Right cardiac atrium (tissue), 5 donors: ENCODE data around the gene CAMK2B. TPM values are rescaled to one million over a fixed set of nuclear protein-coding genes. Genes with fewer than 3 reads are reported as not detected.
A peak's percentile ranks its signal among the peaks of the same experiment; 100 is the strongest.

Experiments
- ATAC-seq, 2 donors: fragments of 200-7000 bp; cut with Tn5 transposase; one replicate each; pipeline versions ENCODE4 v1.8.0 to v1.9.1; 2020; ENCODE audit warnings: moderate library complexity in 2 of 2, mild to moderate bottlenecking in 1 of 2
- DNase-seq, 3 donors: peaks; one replicate each; pipeline ENCODE4 v3.0.0-alpha.2; 2020
- H3K27ac ChIP-seq: one replicate; pipeline ENCODE4 v1.5.1; 2013; ENCODE audit warnings: mild to moderate bottlenecking, low read length, control low read depth, moderate library complexity
- H3K27me3 ChIP-seq: one replicate; pipeline ENCODE4 v1.6.1; 2013; ENCODE audit not compliant: control insufficient read depth, insufficient read depth
- H3K4me1 ChIP-seq: one replicate; pipeline ENCODE4 v1.6.1; 2013; ENCODE audit warnings: low read length; ENCODE audit not compliant: control insufficient read depth, insufficient read depth
- H3K4me3 ChIP-seq: one replicate; pipeline ENCODE4 v1.5.1; 2013; ENCODE audit warnings: low read length, control low read depth
- H3K9me3 ChIP-seq: one replicate; pipeline ENCODE4 v1.6.1; 2013; ENCODE audit warnings: low read length; ENCODE audit not compliant: control insufficient read depth
- WGBS: extraction: QIAGEN DNeasy Blood & Tissue Kit; methylation state at CpG from one replicate; pipeline ENCODE4 v1.1.7; 2013; 5-methylcytosine and 5-hydroxymethylcytosine counted together
- intact Hi-C, 4 donors: fragments of 100-400 bp; cut with DNase I; formaldehyde crosslinking; loops; one replicate each; pipeline versions ENCODE4 v1.11.0 to v1.14.0; 2022 to 2023
- long read RNA-seq, 4 donors: library from polyadenylated mRNA; unstranded; transcript quantifications; one replicate each; pipeline ENCODE4 v2.0.0, GENCODE V29; 2020 to 2021
- polyA plus RNA-seq: library from polyadenylated mRNA; stranded (reverse); fragments of 200-250 nt; gene quantifications from one replicate; pipeline ENCODE4 v1.2.3, GENCODE V29; 2013
- total RNA-seq, 4 donors: library from RNA; stranded (reverse); fragmentation: NEBNext Ultra II Directional; extraction: Animal tissue kit (Norgen Biotek cat#: 25700); gene quantifications; one replicate each; pipeline ENCODE4 v1.2.1, GENCODE V29; 2021
- donor health status: healthy with polysubstance abuse.
- donor health status: DM: no; HTN: yes; CAD: no.
- donor health status: DM: no; HTN: no; CAD: no.
- donor health status: DM: no; HTN: yes; CAD: no; lungs with severe emphysema.
- donor health status: DM: yes; HTN: yes; CAD: no.

Gene CAMK2B
- total RNA-seq = 100 to 1,000 TPM in 2 of 4 donors, 10 to 100 TPM in 2; 79.7 to 134 (median 106) TPM
- 105 TPM for polyA plus RNA-seq
- long read RNA-seq, donor 1, full-length matches to known transcripts = 21 of 382 reads
- long read RNA-seq, donor 1, partial matches to known transcripts = 40 of 382 reads
- long read RNA-seq, donor 1, other reads (novel, unspliced or antisense) = 321 of 382 reads
- long read RNA-seq, donor 2, partial matches to known transcripts = 15 of 218 reads
- long read RNA-seq, donor 2, other reads (novel, unspliced or antisense) = 197 of 218 reads
- long read RNA-seq, donor 3, transcript CAMK2B-201 (20 exons, 1,652 nt) = major isoform, 19 of 314 reads
- long read RNA-seq, donor 3, partial matches to known transcripts = 15 of 314 reads
- long read RNA-seq, donor 3, other reads (novel, unspliced or antisense) = 280 of 314 reads
- long read RNA-seq, donor 4, transcript CAMK2B-222 (6 exons, 2,245 nt) = major isoform, 5 of 219 reads
- long read RNA-seq, donor 4, partial matches to known transcripts = 8 of 219 reads
- long read RNA-seq, donor 4, other reads (novel, unspliced or antisense) = 203 of 219 reads

DNA sequence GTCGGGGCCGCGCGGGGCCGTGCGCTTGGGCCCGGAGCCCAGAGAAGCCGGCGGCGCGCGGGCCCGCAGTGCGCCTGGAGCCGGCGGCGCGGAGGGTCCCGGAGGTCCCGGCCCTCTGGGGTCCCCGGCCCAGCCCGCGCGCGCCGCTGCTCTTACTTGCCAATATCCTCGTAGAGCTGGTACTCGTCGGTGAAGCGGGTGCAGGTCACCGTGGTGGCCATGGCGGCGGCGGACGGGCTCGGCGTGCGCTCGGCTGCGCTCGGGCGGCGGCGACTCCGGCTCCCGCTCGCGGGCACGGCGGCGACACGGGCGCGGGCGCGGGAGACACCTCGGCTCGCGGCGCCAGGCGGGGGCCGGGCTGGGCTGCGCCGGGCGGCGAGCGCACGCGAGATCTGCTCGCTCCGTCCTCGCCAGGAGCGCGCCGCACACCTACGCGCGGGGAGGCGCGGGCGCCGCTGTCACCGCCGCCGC, at the start of gene CAMK2B:
Gene CAMK2B (minus strand): TSS at position 394 of the 471 bp plus-strand sequence. CDS start 173 bp downstream, at position 221.
- Histone ChIP-seq H3K27me3 (no peaks in the 10 kb centered on the region), H3K9me3 (no peaks in the 10 kb centered on the region), H3K27ac (peak within 1 kb of the TSS; percentile 92), H3K4me3 (peak within 1 kb of the TSS; percentile 57), H3K4me1 (no peaks in the 10 kb centered on the region)
- intact Hi-C loops = no loop called here
- ATAC-seq = peak in 1 of 2 donors; percentile 4
- DNase-seq = peak in 2 of 3 donors; percentile 49 to 72
- WGBS = under 1% methylated on average over 85 of the region's 85 CpGs

DNA sequence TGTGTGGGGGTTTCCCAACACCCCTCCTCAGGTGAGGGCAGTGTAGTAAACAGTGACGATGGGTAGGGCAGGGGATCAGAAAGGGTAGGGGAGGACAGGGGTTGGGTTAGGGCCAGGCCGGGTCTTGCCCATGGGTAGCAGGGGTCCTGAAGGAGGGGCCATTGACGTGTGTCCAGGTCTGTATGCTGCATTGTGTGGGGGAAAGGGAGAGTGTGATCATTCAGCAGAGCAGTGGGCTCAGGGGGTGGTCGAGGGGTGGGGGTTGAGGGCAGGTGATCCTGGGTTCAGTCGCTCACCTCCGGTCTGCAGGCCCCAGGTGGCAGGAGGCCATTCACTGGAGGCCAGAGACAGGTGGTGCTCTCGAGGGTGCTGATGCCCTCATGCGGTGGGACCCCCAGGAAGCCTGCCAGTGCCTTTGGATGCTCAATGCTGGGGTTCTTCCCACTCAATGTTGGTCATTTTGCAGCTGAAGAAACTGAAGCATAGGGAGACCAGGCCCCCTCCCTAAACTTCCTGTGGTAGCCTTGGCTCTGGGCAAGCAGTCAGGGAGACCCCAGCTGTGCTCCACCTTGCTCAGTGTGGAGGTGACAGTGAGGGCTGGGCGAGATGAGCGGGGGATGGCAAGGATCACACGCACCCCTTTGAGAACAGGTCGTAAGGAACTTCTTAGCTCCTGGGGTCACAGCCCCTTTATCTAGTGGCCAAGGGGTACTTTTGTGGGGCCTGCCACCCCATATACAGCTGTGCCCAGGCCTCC, 48.8 kb upstream of the CAMK2B start:
- ATAC-seq (no peak), DNase-seq (no peak)
- no peak overlapping the region for H3K27ac ChIP-seq
- H3K4me1 ChIP-seq = no peaks in the 10 kb centered on the region
- no peaks in the 10 kb centered on the region for H3K9me3 ChIP-seq
- no peaks in the 10 kb centered on the region for H3K27me3 ChIP-seq
- H3K4me3 ChIP-seq = no peak overlapping the region
- WGBS = 76% methylated on average over 12 of the region's 12 CpGs
- intact Hi-C loops = no loop called here

DNA sequence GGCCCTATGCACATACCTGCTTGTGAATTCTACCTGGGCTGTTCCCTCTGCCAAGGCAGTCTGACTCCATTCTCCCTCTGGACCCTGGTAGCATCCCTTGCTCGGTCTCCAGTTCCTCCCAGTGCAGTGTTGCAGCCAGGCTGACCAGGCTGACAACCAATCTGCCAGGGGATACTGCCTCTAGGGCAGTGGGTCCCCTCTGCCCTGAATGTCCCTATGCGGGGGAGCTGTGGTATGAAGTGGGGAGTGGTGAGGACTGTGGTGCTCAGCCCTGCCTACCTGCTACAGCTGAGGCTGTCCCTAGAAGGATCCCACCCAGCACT, 48.0 kb upstream of the CAMK2B start:
- intact Hi-C loops = no loop called here
- H3K9me3 ChIP-seq = no peaks in the 10 kb centered on the region
- no peaks in the 10 kb centered on the region for H3K4me1 ChIP-seq
- H3K4me3 ChIP-seq = no peak overlapping the region
- H3K27me3 ChIP-seq = no peaks in the 10 kb centered on the region
- DNase-seq (no peak), ATAC-seq (no peak)
- H3K27ac ChIP-seq = no peak overlapping the region
- WGBS = 82% methylated on average over 2 of the region's 2 CpGs

DNA sequence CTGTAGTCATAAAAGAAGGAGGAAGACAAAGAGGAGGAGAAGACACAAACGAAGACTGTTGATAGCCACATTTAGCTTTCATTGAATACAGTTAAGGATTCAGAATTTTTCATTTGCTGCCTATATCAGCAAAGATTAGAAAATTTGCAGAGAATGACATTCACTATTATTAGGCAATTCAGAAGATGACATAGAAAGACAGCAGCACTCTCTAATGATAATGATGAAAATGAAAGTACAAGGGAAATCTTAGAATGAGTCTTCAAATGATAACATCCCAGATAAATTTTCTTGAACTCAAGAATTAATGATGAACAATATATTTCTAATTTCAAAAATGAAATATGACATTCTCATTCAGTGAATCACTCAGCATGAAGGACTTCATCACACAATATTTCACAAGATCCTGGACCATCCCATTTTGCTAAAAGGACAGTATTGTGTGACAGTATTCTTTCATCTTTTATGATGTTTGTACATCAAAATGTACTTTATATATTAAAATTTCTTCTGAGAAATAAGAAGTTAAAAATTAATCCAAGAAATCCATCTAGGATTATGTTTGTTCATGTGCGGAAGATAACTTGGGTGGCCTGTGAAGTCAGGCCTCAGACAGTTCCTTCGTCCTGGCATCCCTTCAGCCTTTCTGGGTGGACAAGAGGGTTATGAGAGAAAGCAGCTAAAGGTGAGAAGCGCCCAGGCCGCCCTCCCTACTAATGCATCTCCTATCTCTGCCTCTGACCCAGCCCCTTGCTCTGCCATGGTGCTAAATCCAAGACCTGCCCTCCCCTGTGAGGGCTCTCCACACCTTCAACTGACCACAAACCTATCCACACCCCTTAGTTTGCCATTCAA, 47.4 kb upstream of the CAMK2B start:
- Histone ChIP-seq H3K27ac (no peak overlapping the region), H3K27me3 (no peaks in the 10 kb centered on the region), H3K9me3 (no peaks in the 10 kb centered on the region), H3K4me1 (no peaks in the 10 kb centered on the region), H3K4me3 (no peak overlapping the region)
- 71% methylated on average over 5 of the region's 5 CpGs for WGBS
- DNase-seq (no peak), ATAC-seq (no peak)
- intact Hi-C loops = no loop called here

DNA sequence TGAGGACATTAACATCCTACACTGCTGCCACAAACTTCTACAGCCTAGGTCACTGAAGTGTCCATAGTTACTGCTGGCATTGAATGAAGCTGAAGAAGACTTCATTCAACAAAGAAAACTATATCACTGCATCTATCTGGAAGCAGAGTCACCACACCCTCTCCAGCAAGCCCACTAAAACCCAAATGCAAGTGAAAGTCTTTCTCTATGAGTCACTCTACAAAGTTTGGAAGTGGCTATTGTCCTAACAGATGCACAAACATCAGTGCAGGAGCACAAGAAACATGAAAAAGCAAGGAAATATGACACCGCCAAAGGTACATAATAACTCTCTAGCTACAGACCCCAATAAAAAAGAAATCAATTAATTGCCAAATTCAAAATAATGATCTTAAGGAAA, 43.5 kb upstream of the CAMK2B start:
- no peaks in the 10 kb centered on the region for H3K4me1 ChIP-seq
- ATAC-seq = no peak
- H3K27me3 ChIP-seq = no peaks in the 10 kb centered on the region
- no peak overlapping the region for H3K4me3 ChIP-seq
- H3K27ac ChIP-seq = no peak overlapping the region
- 98% methylated on average over 1 of the region's 1 CpG for WGBS
- intact Hi-C loops = no loop called here
- no peak for DNase-seq
- H3K9me3 ChIP-seq = no peaks in the 10 kb centered on the region

DNA sequence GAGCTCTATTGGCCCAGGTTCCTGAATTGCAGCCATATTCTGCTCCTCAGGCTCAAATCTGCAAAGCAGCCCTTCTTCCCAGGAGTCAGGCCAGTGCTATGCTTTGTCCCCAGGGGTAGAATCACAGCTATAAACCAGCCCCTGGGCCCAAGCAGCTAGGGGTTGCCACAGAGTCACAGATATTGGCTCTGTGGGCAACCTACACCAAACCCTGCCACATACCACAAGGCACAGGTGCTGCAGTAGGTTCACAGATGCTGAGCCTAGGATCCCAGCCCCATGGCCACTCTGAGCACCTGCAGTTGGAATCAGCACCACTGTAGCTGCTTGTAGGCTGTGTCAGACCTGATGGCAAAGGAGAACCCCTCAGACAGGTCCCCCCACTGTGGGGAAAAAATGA, 43.1 kb upstream of the CAMK2B start:
- no peaks in the 10 kb centered on the region for H3K4me1 ChIP-seq
- no peaks in the 10 kb centered on the region for H3K9me3 ChIP-seq
- H3K27ac ChIP-seq = no peak overlapping the region
- intact Hi-C loops = no loop called here
- no peak for ATAC-seq
- no peak for DNase-seq
- no peaks in the 10 kb centered on the region for H3K27me3 ChIP-seq
- no peak overlapping the region for H3K4me3 ChIP-seq

DNA sequence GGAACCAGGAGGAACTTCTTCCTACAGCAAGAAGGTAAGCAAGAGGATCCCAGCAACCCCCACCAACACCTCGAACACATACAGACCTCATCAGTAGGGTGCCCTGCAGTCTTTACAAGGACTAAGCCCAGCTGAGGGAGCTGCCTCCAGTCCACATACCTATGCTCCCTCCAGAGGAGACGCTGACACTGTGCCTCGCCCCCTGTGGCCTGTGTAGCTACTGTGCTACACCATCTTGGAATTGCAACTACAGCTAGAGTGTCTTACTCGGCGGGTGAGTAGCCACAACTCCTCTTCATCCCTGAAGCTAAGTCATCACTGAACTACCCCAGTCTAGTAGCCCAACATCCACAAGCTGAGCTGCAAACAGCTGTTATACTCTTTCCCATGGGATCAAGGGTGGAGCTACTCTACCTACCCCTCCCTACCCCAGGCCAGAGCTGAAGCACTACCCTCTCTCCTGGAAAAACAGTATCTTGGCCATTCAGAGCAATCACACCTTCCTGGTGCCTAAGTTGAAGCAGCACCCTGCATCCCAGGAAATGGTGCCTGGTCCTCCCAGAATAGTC, 42.2 kb upstream of the CAMK2B start:
- Histone ChIP-seq H3K27me3 (no peaks in the 10 kb centered on the region), H3K4me1 (no peaks in the 10 kb centered on the region), H3K9me3 (no peaks in the 10 kb centered on the region), H3K27ac (no peak overlapping the region), H3K4me3 (no peak overlapping the region)
- 83% methylated on average over 5 of the region's 5 CpGs for WGBS
- DNase-seq = no peak
- ATAC-seq = no peak
- intact Hi-C loops = no loop called here

DNA sequence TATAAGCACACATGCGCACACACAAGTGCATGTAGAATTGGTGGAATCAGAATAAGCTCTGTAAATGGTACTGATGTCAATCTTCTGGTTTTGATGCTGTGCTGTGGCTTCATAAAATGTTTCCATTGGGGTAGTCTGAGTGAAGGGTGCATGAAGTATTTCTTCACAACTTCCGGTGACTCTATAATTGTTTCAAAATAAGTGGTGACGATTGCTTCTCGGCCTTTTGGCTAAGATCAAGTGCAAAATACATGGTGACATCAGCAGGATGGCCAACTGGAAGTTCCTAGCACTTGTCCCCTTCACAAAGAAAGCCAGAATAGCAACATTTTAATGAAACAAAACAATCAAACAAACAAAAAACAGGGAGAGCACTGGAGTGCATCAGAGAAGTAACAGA, 41.6 kb upstream of the CAMK2B start:
- 75% methylated on average over 4 of the region's 4 CpGs for WGBS
- H3K4me1 ChIP-seq = no peaks in the 10 kb centered on the region
- H3K4me3 ChIP-seq = no peak overlapping the region
- intact Hi-C loops = no loop called here
- no peaks in the 10 kb centered on the region for H3K27me3 ChIP-seq
- ATAC-seq (no peak), DNase-seq (no peak)
- H3K9me3 ChIP-seq = no peaks in the 10 kb centered on the region
- H3K27ac ChIP-seq = no peak overlapping the region

DNA sequence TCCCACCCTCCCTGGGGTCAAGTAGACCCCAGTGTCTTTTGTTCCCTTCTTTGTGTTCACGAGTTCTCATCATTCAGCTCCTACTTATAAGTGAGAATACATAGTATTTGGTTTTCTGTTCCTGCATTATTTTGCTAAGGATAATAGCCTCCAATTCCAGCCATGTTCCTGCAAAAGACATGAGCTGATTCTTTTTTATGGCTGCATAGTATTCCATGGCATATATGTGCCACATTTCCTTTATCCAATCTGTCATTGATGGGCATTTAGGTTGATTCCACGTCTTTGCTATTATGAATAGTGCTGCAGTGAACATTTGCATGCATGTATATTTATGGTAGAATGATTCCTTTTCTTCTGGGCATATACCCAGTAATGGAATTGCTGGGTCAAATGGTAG, 28.3 kb upstream of the CAMK2B start:
- no peaks in the 10 kb centered on the region for H3K27me3 ChIP-seq
- intact Hi-C loops = no loop called here
- H3K4me3 ChIP-seq = no peak overlapping the region
- H3K4me1 ChIP-seq = no peaks in the 10 kb centered on the region
- DNase-seq = no peak
- WGBS = 59% methylated on average over 2 of the region's 2 CpGs
- ATAC-seq = no peak
- no peak overlapping the region for H3K27ac ChIP-seq
- no peaks in the 10 kb centered on the region for H3K9me3 ChIP-seq

DNA sequence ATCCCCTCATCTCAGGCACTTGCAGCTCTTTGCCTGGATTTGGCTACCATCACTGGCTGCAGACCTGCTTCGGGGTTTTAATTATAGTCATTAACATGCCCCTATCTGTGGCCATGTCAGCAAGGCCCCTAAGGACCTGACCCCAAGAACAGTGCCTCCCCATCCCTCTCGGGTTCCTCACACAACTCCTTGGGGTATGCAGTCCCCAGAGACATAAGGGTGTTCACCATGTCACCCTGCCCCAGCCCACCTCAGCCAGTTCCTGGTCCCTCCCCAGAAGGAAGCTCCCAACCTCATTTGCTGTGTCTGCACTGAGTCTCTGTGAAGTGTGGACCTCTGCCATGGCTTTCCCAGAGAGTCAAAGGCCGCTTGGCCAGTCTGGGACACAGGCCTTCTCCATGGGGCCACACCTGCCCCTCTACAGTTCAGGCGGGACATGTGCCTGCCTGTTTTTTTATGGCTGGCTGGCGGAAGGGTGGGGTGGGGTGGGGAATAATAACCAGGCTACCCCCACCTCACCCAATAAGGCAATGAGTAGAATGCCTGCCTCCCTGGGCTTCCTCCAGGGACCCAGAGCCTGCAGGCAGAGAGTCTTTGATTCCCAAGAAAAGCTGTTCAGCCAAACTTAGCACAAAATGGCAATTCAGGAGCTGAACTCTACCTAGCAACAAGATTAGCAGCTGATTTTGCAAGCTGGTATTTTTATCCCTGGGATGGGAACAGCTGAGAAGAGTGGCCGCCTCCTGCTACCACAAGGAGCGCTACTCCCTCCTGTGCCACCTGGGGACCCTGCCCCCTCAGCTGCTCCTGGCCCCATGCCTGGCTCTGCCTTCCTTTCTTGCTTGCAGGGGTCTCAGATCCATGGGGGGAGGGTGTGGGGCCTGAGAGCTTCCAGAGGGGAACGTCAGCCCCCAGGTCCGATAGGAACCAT, 23.7 kb upstream of the CAMK2B start:
- WGBS = 70% methylated on average over 9 of the region's 9 CpGs
- Histone ChIP-seq H3K4me3 (no peak overlapping the region), H3K27ac (no peak overlapping the region), H3K27me3 (no peaks in the 10 kb centered on the region), H3K9me3 (no peaks in the 10 kb centered on the region), H3K4me1 (peaks cover 4% of the 10 kb centered on the region)
- intact Hi-C loops = no loop called here
- peak; percentile 15 to 29 for ATAC-seq
- DNase-seq = no peak
